Loucy (cell line): ENCODE measurements around the gene SNX10.

Source experiments
- EZH2phosphoT487 ChIP-seq: fragments of 200-600 bp; IDR thresholded peaks from 2 replicates; pipeline ENCODE4 v1.6.1; 2018; ENCODE audit warnings: antibody characterized with exemption, mild to moderate bottlenecking, moderate library complexity, borderline replicate concordance
- TF ChIP-seq, protein P1 (sequence below): fragments of 200-600 bp; sonication (generic); conservative IDR thresholded peaks from 2 replicates; pipeline ENCODE4 v1.5.1; 2014; ENCODE audit warnings: mild to moderate bottlenecking, antibody characterized with exemption, low read length

DNA sequence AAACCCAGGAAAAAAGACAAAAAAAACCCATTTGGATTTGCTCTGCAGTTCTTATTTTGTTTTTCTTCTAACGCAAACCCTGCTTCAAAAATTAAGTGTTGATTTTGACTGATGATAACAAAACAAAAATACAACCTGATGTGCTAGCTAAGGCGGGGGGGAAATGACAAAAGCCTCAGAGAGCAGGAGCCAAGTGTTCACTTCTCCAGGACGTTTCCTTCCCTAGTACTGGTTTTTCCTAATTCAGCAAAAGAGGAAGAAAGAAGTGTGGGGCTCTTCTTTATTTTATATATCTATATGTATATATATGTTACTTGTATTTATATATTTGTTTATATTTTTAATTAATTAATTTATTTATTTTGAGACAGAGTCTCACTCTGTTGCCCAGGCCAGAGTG lies 28.0 kb downstream of the SNX10 start:
- no peak for TF ChIP-seq EZH2phosphoT487
- TF ChIP-seq, protein P1, sequence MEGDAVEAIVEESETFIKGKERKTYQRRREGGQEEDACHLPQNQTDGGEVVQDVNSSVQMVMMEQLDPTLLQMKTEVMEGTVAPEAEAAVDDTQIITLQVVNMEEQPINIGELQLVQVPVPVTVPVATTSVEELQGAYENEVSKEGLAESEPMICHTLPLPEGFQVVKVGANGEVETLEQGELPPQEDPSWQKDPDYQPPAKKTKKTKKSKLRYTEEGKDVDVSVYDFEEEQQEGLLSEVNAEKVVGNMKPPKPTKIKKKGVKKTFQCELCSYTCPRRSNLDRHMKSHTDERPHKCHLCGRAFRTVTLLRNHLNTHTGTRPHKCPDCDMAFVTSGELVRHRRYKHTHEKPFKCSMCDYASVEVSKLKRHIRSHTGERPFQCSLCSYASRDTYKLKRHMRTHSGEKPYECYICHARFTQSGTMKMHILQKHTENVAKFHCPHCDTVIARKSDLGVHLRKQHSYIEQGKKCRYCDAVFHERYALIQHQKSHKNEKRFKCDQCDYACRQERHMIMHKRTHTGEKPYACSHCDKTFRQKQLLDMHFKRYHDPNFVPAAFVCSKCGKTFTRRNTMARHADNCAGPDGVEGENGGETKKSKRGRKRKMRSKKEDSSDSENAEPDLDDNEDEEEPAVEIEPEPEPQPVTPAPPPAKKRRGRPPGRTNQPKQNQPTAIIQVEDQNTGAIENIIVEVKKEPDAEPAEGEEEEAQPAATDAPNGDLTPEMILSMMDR = no peak
